IMR-90 (cell line): ENCODE measurements around the gene TM9SF4. TPM values are rescaled to one million over a fixed set of nuclear protein-coding genes. Genes with fewer than 3 reads are reported as not detected.

Experiments used
- ATAC-seq: fragments of 200-7000 bp; cut with Tn5 transposase; 2 replicates; pipeline ENCODE4 v1.9.1; 2020; ENCODE audit warnings: low read depth, mild to moderate bottlenecking, moderate library complexity
- BruUV-seq: library from RNA; stranded (reverse); fragments of 400-500 nt; replicated peaks from 2 replicates; lab custom pipeline; 2021; lab: Mats Ljungman, UMichigan
- CTCF ChIA-PET: fragments of 300-600 bp; formaldehyde crosslinking; extraction: SDS; loops from one replicate; lab custom pipeline; 2021; ENCODE audit warnings: antibody characterized with exemption; lab: Yijun Ruan, JAX
- POLR2A ChIA-PET: fragments of 300-600 bp; sonication (Branson Sonifier 250); formaldehyde crosslinking; loops from one replicate; lab custom pipeline; 2022; ENCODE audit warnings: antibody characterized with exemption; ENCODE audit not compliant: unreplicated experiment; lab: Charles Lee
- DNase-seq: peaks from one replicate; pipeline ENCODE4 v3.0.0; 2013
- H2AFZ ChIP-seq: replicated peaks from 2 replicates; pipeline ENCODE3; 2013; ENCODE audit warnings: low read length, mild to moderate bottlenecking; ENCODE audit not compliant: poor library complexity
- H2AK5ac ChIP-seq: 2 replicates; pipeline ENCODE4 v1.6.1; 2013; ENCODE audit warnings: low read depth, low read length, inconsistent platforms
- H2AK9ac ChIP-seq: replicated peaks from 2 replicates; pipeline ENCODE3; 2013; ENCODE audit warnings: mild to moderate bottlenecking, low read depth, low read length, moderate library complexity; ENCODE audit not compliant: poor library complexity
- H2BK120ac ChIP-seq: 2 replicates; pipeline ENCODE4 v1.6.1; 2013; ENCODE audit warnings: low read depth, low read length, inconsistent platforms
- H2BK15ac ChIP-seq: 3 replicates; pipeline ENCODE4 v1.6.1; 2013; ENCODE audit warnings: low read depth, low read length, inconsistent platforms
- H2BK20ac ChIP-seq: 2 replicates; pipeline ENCODE4 v1.6.1; 2013; ENCODE audit warnings: low read depth, mild to moderate bottlenecking, inconsistent platforms, low read length, moderate library complexity
- H2BK5ac ChIP-seq: 2 replicates; pipeline ENCODE4 v1.6.1; 2013; ENCODE audit warnings: mild to moderate bottlenecking, low read depth, low read length, inconsistent platforms; ENCODE audit not compliant: poor library complexity, severe bottlenecking
- H3K14ac ChIP-seq: replicated peaks from 2 replicates; pipeline ENCODE4 v1.6.1; 2013; ENCODE audit warnings: low read depth, low read length, inconsistent platforms
- H3K18ac ChIP-seq: 2 replicates; pipeline ENCODE4 v1.6.1; 2013; ENCODE audit warnings: low read depth, low read length, control low read depth
- H3K23ac ChIP-seq: 2 replicates; pipeline ENCODE4 v1.6.1; 2013; ENCODE audit warnings: low read depth, low read length, inconsistent platforms
- H3K27ac ChIP-seq: 2 replicates; pipeline ENCODE4 v1.5.1; 2013; ENCODE audit warnings: mild to moderate bottlenecking, control low read depth, low read length; ENCODE audit not compliant: insufficient read depth
- H3K27me3 ChIP-seq: 2 replicates; pipeline ENCODE4 v1.6.1; 2013; ENCODE audit warnings: low read length; ENCODE audit not compliant: control insufficient read depth, insufficient read depth
- H3K36me3 ChIP-seq: 2 replicates; pipeline ENCODE4 v1.6.1; 2013; ENCODE audit warnings: low read length, mixed read lengths; ENCODE audit not compliant: control insufficient read depth, insufficient read depth
- H3K4ac ChIP-seq: 2 replicates; pipeline ENCODE4 v1.6.1; 2013; ENCODE audit warnings: low read depth, low read length, inconsistent platforms
- H3K4me1 ChIP-seq: 2 replicates; pipeline ENCODE4 v1.6.1; 2013; ENCODE audit warnings: low read length, mixed read lengths; ENCODE audit not compliant: control insufficient read depth, insufficient read depth
- H3K4me2 ChIP-seq: 2 replicates; pipeline ENCODE4 v1.6.1; 2013; ENCODE audit warnings: low read depth, mild to moderate bottlenecking, control low read depth, low read length, moderate library complexity
- H3K4me3 ChIP-seq: 2 replicates; pipeline ENCODE4 v1.5.1; 2013; ENCODE audit warnings: low read depth, mild to moderate bottlenecking, control low read depth, low read length, moderate library complexity; ENCODE audit not compliant: insufficient read depth
- H3K56ac ChIP-seq: 2 replicates; pipeline ENCODE4 v1.6.1; 2013; ENCODE audit warnings: low read length, inconsistent platforms; ENCODE audit not compliant: insufficient read depth; ENCODE audit errors: extremely low read depth
- H3K79me1 ChIP-seq, 2 experiments: 2 replicates each; pipeline ENCODE4 v1.6.1; 2013; ENCODE audit warnings: low read length in 2 of 2, inconsistent platforms in 1 of 2, low read depth in 1 of 2
- H3K9ac ChIP-seq: 2 replicates; pipeline ENCODE4 v1.6.1; 2013; ENCODE audit warnings: low read depth, low read length, control low read depth
- H3K9me1 ChIP-seq: 2 replicates; pipeline ENCODE4 v1.6.1; 2013; ENCODE audit warnings: low read length, inconsistent platforms; ENCODE audit not compliant: insufficient read depth
- H3K9me3 ChIP-seq: 2 replicates; pipeline ENCODE4 v1.6.1; 2013; ENCODE audit warnings: low read length; ENCODE audit not compliant: control insufficient read depth, insufficient read depth
- H4K20me1 ChIP-seq: 2 replicates; pipeline ENCODE4 v1.6.1; 2013; ENCODE audit warnings: low read length, inconsistent platforms; ENCODE audit not compliant: insufficient read depth
- H4K5ac ChIP-seq: 2 replicates; pipeline ENCODE4 v1.6.1; 2013; ENCODE audit warnings: mild to moderate bottlenecking, low read depth, low read length, control low read depth
- H4K8ac ChIP-seq, 2 experiments: 2 replicates each; pipeline ENCODE4 v1.6.1; 2013; ENCODE audit warnings: low read depth in 2 of 2, low read length in 2 of 2, control low read depth in 1 of 2, inconsistent platforms in 1 of 2
- H4K91ac ChIP-seq: 2 replicates; pipeline ENCODE4 v1.6.1; 2013; ENCODE audit warnings: low read depth, low read length, inconsistent platforms; ENCODE audit not compliant: insufficient read depth
- CEBPB ChIP-seq: IDR thresholded peaks from 2 replicates; pipeline ENCODE4 v1.6.1; 2012; ENCODE audit warnings: low read depth, low read length, improper control_type of control experiment
- ELK1 ChIP-seq: fragments of 150-350 bp; IDR thresholded peaks from 2 replicates; pipeline ENCODE4 v1.6.1; 2016; ENCODE audit warnings: low read depth, mild to moderate bottlenecking, low read length, moderate library complexity, borderline replicate concordance
- MAFK ChIP-seq: IDR thresholded peaks from 2 replicates; pipeline ENCODE4 v1.6.1; 2012; ENCODE audit warnings: low read depth, low read length, improper control_type of control experiment
- MXI1 ChIP-seq: IDR thresholded peaks from 2 replicates; pipeline ENCODE4 v1.6.1; 2012; ENCODE audit warnings: low read depth, mild to moderate bottlenecking, low read length, moderate library complexity, borderline replicate concordance
- POLR2A ChIP-seq: IDR thresholded peaks from 2 replicates; pipeline ENCODE4 v1.6.1; 2012; ENCODE audit warnings: mild to moderate bottlenecking, low read depth, low read length
- RAD21 ChIP-seq: IDR thresholded peaks from 2 replicates; pipeline ENCODE4 v1.6.1; 2012; ENCODE audit warnings: low read length, improper control_type of control experiment
- RFX5 ChIP-seq: IDR thresholded peaks from 2 replicates; pipeline ENCODE4 v1.8.0; 2012; ENCODE audit warnings: low read depth, mild to moderate bottlenecking, low read length, moderate library complexity
- USF2 ChIP-seq: fragments of 150-350 bp; IDR thresholded peaks from 2 replicates; pipeline ENCODE4 v1.6.1; 2017; ENCODE audit warnings: mild to moderate bottlenecking, antibody characterized with exemption, low read length, low read depth
- WGBS, 2 experiments: methylation state at CpG; one replicate each; pipeline versions ENCODE4 v1.1.5 to v1.1.7; 2013; ENCODE audit warnings: missing lambda C conversion rate in 2 of 2; ENCODE audit not compliant: insufficient read length in 1 of 2; ENCODE audit errors: extremely low coverage in 2 of 2; 5-methylcytosine and 5-hydroxymethylcytosine counted together
- dilution Hi-C: fragments of 300-500 bp; cut with HindIII; formaldehyde crosslinking; loops from one replicate; pipeline ENCODE4 v1.14.3; 2018; ENCODE audit warnings: low sequenced_read_pairs; ENCODE audit not compliant: unreplicated experiment
- in situ Hi-C: fragments of 300-500 bp; cut with MboI; formaldehyde crosslinking; loops from 3 replicates; pipeline ENCODE4 v1.14.3; 2019; ENCODE audit warnings: low sequenced_read_pairs, inconsistent platforms, mixed read lengths
- intact Hi-C: fragments of 100-400 bp; cut with micrococcal nuclease; formaldehyde crosslinking; loops from 2 replicates; pipeline ENCODE4 v1.10.0; 2022
- polyA plus RNA-seq, 3 experiments: library from polyadenylated mRNA; depleted of rRNA; stranded (reverse); fragments of >200 nt; gene quantifications; 2 replicates each; pipeline ENCODE4 v1.2.3, GENCODE V29; 2012; ENCODE audit warnings: low replicate concordance in 1 of 3
- total RNA-seq: library from RNA; depleted of rRNA; stranded (reverse); fragments of >200 nt; gene quantifications from 2 replicates; pipeline ENCODE4 v1.2.3, GENCODE V29; 2012

The TM9SF4 gene
- total and polyA plus RNA-seq, 2 of the 4 experiments (the other 2 are of a cell fraction) = 35.3 to 59.1 TPM

GRCh38 chr20:32115211-32115767, 5.8 kb downstream of the TM9SF4 start:
- no peak overlapping the region for H4K5ac ChIP-seq
- no peak overlapping the region for H3K4me3 ChIP-seq
- H3K79me1 ChIP-seq = peaks cover 31 to 84% of the 10 kb centered on the region in 2 experiments
- H3K9me3 ChIP-seq = no peaks in the 10 kb centered on the region
- no peak overlapping the region for H2AFZ ChIP-seq
- no peak overlapping the region for H3K18ac ChIP-seq
- no peak overlapping the region for H3K14ac ChIP-seq
- H2AK5ac ChIP-seq = no peak overlapping the region
- no peak overlapping the region for H4K91ac ChIP-seq
- no peak overlapping the region for H3K23ac ChIP-seq
- WGBS, 2 experiments = 25% methylated on average over 1 of the region's 5 CpGs; no CpG with 5 or more reads in 1 of the 2 experiments
- ATAC-seq = no peak
- CTCF ChIA-PET = no interaction called here
- peaks cover 4% of the 10 kb centered on the region for H3K4me1 ChIP-seq
- BruUV-seq = no TSS peak
- in situ Hi-C loops (no loop called here), dilution Hi-C loops (no loop called here), intact Hi-C loops (no loop called here)
- H3K36me3 ChIP-seq = peaks cover 6% of the 10 kb centered on the region
- no peak overlapping the region for H3K4ac ChIP-seq
- H2BK20ac ChIP-seq = no peak overlapping the region
- H3K27ac ChIP-seq = no peak overlapping the region
- H3K56ac ChIP-seq = no peak overlapping the region
- no peak overlapping the region for H3K9ac ChIP-seq
- POLR2A ChIA-PET = no interaction called here
- no peak for DNase-seq
- H4K8ac ChIP-seq = no peak overlapping the region
- TF ChIP-seq CEBPB (no peak), USF2 (no peak), POLR2A (no peak), RAD21 (no peak), RFX5 (no peak), ELK1 (no peak), MAFK (no peak), MXI1 (no peak)
- no peak overlapping the region for H2BK120ac ChIP-seq
- peaks cover 12% of the 10 kb centered on the region for H3K9me1 ChIP-seq
- no peak overlapping the region for H2BK15ac ChIP-seq
- no peak overlapping the region for H2BK5ac ChIP-seq
- H3K4me2 ChIP-seq = no peak overlapping the region
- no peak overlapping the region for H2AK9ac ChIP-seq
- no peaks in the 10 kb centered on the region for H3K27me3 ChIP-seq
- peaks cover 74% of the 10 kb centered on the region for H4K20me1 ChIP-seq
